GM18870 (cell line): Measurements from ENCODE around the gene MIF.
"Not testable (repeated sequence)": the region's sequence is repeated elsewhere in the genome, so short reads cannot be mapped to it uniquely, and the experiment has no call there.

Experiments
- ATAC-seq: cut with Tn5 transposase; IDR thresholded peaks from one replicate; pipeline ENCODE4 v1.9.1; 2021; ENCODE audit warnings: moderate library complexity; ENCODE audit not compliant: unreplicated experiment

The MIF gene

GRCh38 chr22:23938328-23939016 is 44.3 kb downstream of the MIF start:
- no peak for ATAC-seq

GRCh38 chr22:23939017-23939357 is 44.8 kb downstream of the MIF start:
- no peak for ATAC-seq

- not testable (repeated sequence) for ATAC-seq
Observed at GRCh38 chr22:23940166-23940565, 46.0 kb downstream of the MIF start.
